Fibroblast of skin of abdomen (primary cell): Measurements from ENCODE around the gene GBP1.

Source experiments
- DNase-seq: peaks from one replicate; pipeline ENCODE4 v3.0.0-alpha.2; 2013

GBP1 gene

GRCh38 chr1:89005286-89006151 lies 59.5 kb downstream of the GBP1 start:
- DNase-seq: no peak
